ENCODE data around the gene ATG4B. TPM values are rescaled to one million over a fixed set of nuclear protein-coding genes. Genes with fewer than 3 reads are reported as not detected.

ATG4B gene
- total and polyA plus RNA-seq, 2 of the 4 experiments (the other 2 are of a cell fraction) = 113 to 146 TPM

DNA sequence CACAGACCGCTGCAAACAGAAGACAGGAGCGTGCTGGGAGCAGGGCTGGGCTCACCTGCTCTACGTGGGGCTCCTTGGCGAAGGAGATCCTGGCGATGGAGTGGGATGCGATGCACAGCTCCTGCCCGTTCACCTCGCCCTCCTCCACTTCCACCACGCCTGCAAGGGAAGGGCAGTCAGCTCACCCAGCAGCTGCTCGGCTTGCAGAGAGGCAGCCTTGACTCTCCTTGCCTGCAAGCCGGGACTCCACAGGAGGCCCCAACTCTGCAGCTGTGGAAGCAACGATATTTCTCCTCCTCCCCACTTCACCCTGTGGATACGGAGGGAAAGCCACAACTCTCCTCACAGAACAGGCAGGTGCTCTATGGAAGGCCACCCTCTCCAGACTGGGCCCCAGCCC, 35.7 kb upstream of the ATG4B start:
- dilution Hi-C loops (cut with HindIII; ENCODE audit: low sequenced_read_pairs, unreplicated experiment) = no loop called here
- intact Hi-C loops (cut with micrococcal nuclease) = no loop called here
- no peak overlapping the region for H2BK5ac ChIP-seq (ENCODE audit: low read depth, low read length, poor library complexity, severe bottlenecking)
- no peak overlapping the region for H2BK120ac ChIP-seq (ENCODE audit: low read depth, low read length)
- H3K14ac ChIP-seq (replicated peaks; ENCODE audit: low read depth, low read length) = no peak overlapping the region
- H4K91ac ChIP-seq (ENCODE audit: insufficient read depth, low read depth, low read length) = no peak overlapping the region
- no peaks in the 10 kb centered on the region; the same call in 1 of the 2 replicates for H3K4me1 ChIP-seq (ENCODE audit: control insufficient read depth, insufficient read depth, low read length)
- no peak overlapping the region for H3K23ac ChIP-seq (ENCODE audit: low read depth, low read length)
- no peaks in the 10 kb centered on the region for H3K9me3 ChIP-seq (ENCODE audit: control insufficient read depth, insufficient read depth, low read length)
- in situ Hi-C loops (cut with MboI; ENCODE audit: low sequenced_read_pairs) = no loop called here
- no peak overlapping the region for H2AFZ ChIP-seq (replicated peaks; ENCODE audit: low read length, poor library complexity)
- no peak overlapping the region for H4K8ac ChIP-seq (ENCODE audit: low read depth in 2 of 2, low read length in 2 of 2)
- H3K4me3 ChIP-seq (ENCODE audit: insufficient read depth, low read depth, low read length) = no peak overlapping the region
- H3K4ac ChIP-seq (ENCODE audit: low read depth, low read length) = no peak overlapping the region
- H3K79me1 ChIP-seq (ENCODE audit: low read depth in 1 of 2, low read length in 2 of 2) = peaks cover 7 to 20% of the 10 kb centered on the region in 2 experiments; a peak in 3 of 4 replicates
- no peak overlapping the region for H3K4me2 ChIP-seq (ENCODE audit: low read depth, low read length)
- no peak overlapping the region for H2BK20ac ChIP-seq (ENCODE audit: low read depth, low read length)
- DNase-seq = no peak
- no peaks in the 10 kb centered on the region for H3K9me1 ChIP-seq (ENCODE audit: insufficient read depth, low read length)
- no peak overlapping the region for H3K9ac ChIP-seq (ENCODE audit: low read depth, low read length)
- no peak overlapping the region for H3K18ac ChIP-seq (ENCODE audit: low read depth, low read length)
- no peak overlapping the region for H4K5ac ChIP-seq (ENCODE audit: low read depth, low read length)
- no TSS peak for BruUV-seq (replicated peaks)
- CTCF ChIA-PET = no interaction called here
- WGBS, 2 experiments (ENCODE audit: extremely low coverage in 2 of 2, insufficient read length in 1 of 2) = 100% methylated on average over 1 of the region's 13 CpGs; no CpG with 5 or more reads in 1 of the 2 experiments
- POLR2A ChIA-PET (ENCODE audit: unreplicated experiment) = no interaction called here
- ATAC-seq (ENCODE audit: low read depth) = no peak
- no peaks in the 10 kb centered on the region for H4K20me1 ChIP-seq (ENCODE audit: insufficient read depth, low read length)
- H2BK15ac ChIP-seq (ENCODE audit: low read depth, low read length) = no peak overlapping the region
- H3K36me3 ChIP-seq (ENCODE audit: control insufficient read depth, insufficient read depth, low read length) = peaks cover 40% of the 10 kb centered on the region
- no peak overlapping the region for H2AK5ac ChIP-seq (ENCODE audit: low read depth, low read length)
- no peak for TF ChIP-seq RAD21 (IDR thresholded peaks at IDR 0.05; ENCODE audit: low read length)
- TF ChIP-seq RCOR1 (IDR thresholded peaks at IDR 0.05; ENCODE audit: insufficient replicate concordance, low read length) = no peak
- TF ChIP-seq CHD1 (IDR thresholded peaks at IDR 0.05; ENCODE audit: low read depth, low read length) = no peak
- no peak for TF ChIP-seq MAZ (IDR thresholded peaks at IDR 0.05; ENCODE audit: borderline replicate concordance, low read depth, low read length)
- TF ChIP-seq CEBPB (IDR thresholded peaks at IDR 0.05; ENCODE audit: low read depth, low read length) = no peak
- no peak for TF ChIP-seq BHLHE40 (IDR thresholded peaks at IDR 0.05; ENCODE audit: low read depth, low read length)
- TF ChIP-seq POLR2A (IDR thresholded peaks at IDR 0.05; ENCODE audit: low read depth, low read length) = no peak
- TF ChIP-seq NFE2L2 (IDR thresholded peaks at IDR 0.05; ENCODE audit: low read depth, low read length) = no peak
- TF ChIP-seq RFX5 (IDR thresholded peaks at IDR 0.05; ENCODE audit: low read depth, low read length) = no peak
- no peak for TF ChIP-seq SMC3 (IDR thresholded peaks at IDR 0.05; ENCODE audit: low read depth, low read length)
- TF ChIP-seq, protein P1, sequence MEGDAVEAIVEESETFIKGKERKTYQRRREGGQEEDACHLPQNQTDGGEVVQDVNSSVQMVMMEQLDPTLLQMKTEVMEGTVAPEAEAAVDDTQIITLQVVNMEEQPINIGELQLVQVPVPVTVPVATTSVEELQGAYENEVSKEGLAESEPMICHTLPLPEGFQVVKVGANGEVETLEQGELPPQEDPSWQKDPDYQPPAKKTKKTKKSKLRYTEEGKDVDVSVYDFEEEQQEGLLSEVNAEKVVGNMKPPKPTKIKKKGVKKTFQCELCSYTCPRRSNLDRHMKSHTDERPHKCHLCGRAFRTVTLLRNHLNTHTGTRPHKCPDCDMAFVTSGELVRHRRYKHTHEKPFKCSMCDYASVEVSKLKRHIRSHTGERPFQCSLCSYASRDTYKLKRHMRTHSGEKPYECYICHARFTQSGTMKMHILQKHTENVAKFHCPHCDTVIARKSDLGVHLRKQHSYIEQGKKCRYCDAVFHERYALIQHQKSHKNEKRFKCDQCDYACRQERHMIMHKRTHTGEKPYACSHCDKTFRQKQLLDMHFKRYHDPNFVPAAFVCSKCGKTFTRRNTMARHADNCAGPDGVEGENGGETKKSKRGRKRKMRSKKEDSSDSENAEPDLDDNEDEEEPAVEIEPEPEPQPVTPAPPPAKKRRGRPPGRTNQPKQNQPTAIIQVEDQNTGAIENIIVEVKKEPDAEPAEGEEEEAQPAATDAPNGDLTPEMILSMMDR (conservative IDR thresholded peaks at IDR 0.05; ENCODE audit: low read depth, low read length) = no peak
- no peak for TF ChIP-seq MXI1 (IDR thresholded peaks at IDR 0.05; ENCODE audit: borderline replicate concordance, low read depth, low read length)
- no peak for TF ChIP-seq MAFK (IDR thresholded peaks at IDR 0.05; ENCODE audit: low read depth, low read length)
- no peak for TF ChIP-seq USF2 (IDR thresholded peaks at IDR 0.05; ENCODE audit: low read depth, low read length)
- no peak for TF ChIP-seq ELK1 (IDR thresholded peaks at IDR 0.05; ENCODE audit: borderline replicate concordance, low read depth, low read length)
- no peak for TF ChIP-seq FOS (IDR thresholded peaks at IDR 0.05; ENCODE audit: low read depth, low read length)
- no peak overlapping the region for H2AK9ac ChIP-seq (replicated peaks; ENCODE audit: low read depth, low read length, poor library complexity)
- H3K27me3 ChIP-seq (ENCODE audit: control insufficient read depth, insufficient read depth, low read length) = no peaks in the 10 kb centered on the region
- H3K27ac ChIP-seq (ENCODE audit: insufficient read depth, low read length) = no peak overlapping the region
- H3K56ac ChIP-seq (ENCODE audit: extremely low read depth, insufficient read depth, low read length) = no peak overlapping the region
